ENCODE data around the gene CES4A. TPM values are rescaled to one million over a fixed set of nuclear protein-coding genes. Genes with fewer than 3 reads are reported as not detected.
A peak's percentile ranks its signal among the peaks of the same experiment; 100 is the strongest.

Gene CES4A
- total and polyA plus RNA-seq, 2 of the 13 experiments (the other 11 are each of a cell fraction or from before 2014, with no cell fraction given), result 0.09 to 0.17 TPM

- TF ChIP-seq ZNF850 (CRISPR knock-in tag; conservative IDR thresholded peaks at IDR 0.05) (no peak), AFF4 (CRISPR knock-in tag; IDR thresholded peaks at IDR 0.05) (no peak), PPARG (CRISPR knock-in tag; conservative IDR thresholded peaks at IDR 0.05) (peak; percentile 62; the same call in 1 of the 2 replicates), ZBTB33 (CRISPR knock-in tag; IDR thresholded peaks at IDR 0.05) (peak; percentile 30; the same call in 1 of the 2 replicates), ZFP82 (CRISPR knock-in tag; IDR thresholded peaks at IDR 0.05; ENCODE audit: borderline replicate concordance) (no peak), GATAD1 (CRISPR knock-in tag; IDR thresholded peaks at IDR 0.05) (peak; percentile 47; the same call in 1 of the 2 replicates), ZNF510 (CRISPR knock-in tag; IDR thresholded peaks at IDR 0.05; ENCODE audit: low read depth) (no peak), ZNF10 (CRISPR knock-in tag; IDR thresholded peaks at IDR 0.05; ENCODE audit: borderline replicate concordance, low read depth) (no peak), ZSCAN12 (CRISPR knock-in tag; IDR thresholded peaks at IDR 0.05) (no peak), IKZF4 (CRISPR knock-in tag; IDR thresholded peaks at IDR 0.05; ENCODE audit: borderline replicate concordance, low read depth, not compliant biosample characterization) (no peak), ZC3H13 (CRISPR knock-in tag; IDR thresholded peaks at IDR 0.05) (no peak), ARNT (IDR thresholded peaks at IDR 0.05) (no peak), ZNF598 (CRISPR knock-in tag; IDR thresholded peaks at IDR 0.05; ENCODE audit: borderline replicate concordance) (no peak), ZNF20 (CRISPR knock-in tag; IDR thresholded peaks at IDR 0.05) (no peak), NCOA1 (CRISPR knock-in tag; IDR thresholded peaks at IDR 0.05) (no peak), AGO2 (optimal IDR thresholded peaks at IDR 0.05; ENCODE audit: low read depth, low read length) (no peak), HOXA7 (CRISPR knock-in tag; IDR thresholded peaks at IDR 0.05) (no peak), NR1H2 (CRISPR knock-in tag; IDR thresholded peaks at IDR 0.05; ENCODE audit: borderline replicate concordance, low read depth) (no peak), KAT8 (CRISPR knock-in tag; IDR thresholded peaks at IDR 0.05) (peak; percentile 41; the same call in 1 of the 2 replicates)
- TF ChIP-seq, protein P1, sequence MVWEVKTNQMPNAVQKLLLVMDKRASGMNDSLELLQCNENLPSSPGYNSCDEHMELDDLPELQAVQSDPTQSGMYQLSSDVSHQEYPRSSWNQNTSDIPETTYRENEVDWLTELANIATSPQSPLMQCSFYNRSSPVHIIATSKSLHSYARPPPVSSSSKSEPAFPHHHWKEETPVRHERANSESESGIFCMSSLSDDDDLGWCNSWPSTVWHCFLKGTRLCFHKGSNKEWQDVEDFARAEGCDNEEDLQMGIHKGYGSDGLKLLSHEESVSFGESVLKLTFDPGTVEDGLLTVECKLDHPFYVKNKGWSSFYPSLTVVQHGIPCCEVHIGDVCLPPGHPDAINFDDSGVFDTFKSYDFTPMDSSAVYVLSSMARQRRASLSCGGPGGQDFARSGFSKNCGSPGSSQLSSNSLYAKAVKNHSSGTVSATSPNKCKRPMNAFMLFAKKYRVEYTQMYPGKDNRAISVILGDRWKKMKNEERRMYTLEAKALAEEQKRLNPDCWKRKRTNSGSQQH (CRISPR knock-in tag; IDR thresholded peaks at IDR 0.05; ENCODE audit: low read depth), result no peak
- TF ChIP-seq, protein P2, sequence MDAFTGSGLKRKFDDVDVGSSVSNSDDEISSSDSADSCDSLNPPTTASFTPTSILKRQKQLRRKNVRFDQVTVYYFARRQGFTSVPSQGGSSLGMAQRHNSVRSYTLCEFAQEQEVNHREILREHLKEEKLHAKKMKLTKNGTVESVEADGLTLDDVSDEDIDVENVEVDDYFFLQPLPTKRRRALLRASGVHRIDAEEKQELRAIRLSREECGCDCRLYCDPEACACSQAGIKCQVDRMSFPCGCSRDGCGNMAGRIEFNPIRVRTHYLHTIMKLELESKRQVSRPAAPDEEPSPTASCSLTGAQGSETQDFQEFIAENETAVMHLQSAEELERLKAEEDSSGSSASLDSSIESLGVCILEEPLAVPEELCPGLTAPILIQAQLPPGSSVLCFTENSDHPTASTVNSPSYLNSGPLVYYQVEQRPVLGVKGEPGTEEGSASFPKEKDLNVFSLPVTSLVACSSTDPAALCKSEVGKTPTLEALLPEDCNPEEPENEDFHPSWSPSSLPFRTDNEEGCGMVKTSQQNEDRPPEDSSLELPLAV (CRISPR knock-in tag; conservative IDR thresholded peaks at IDR 0.05; ENCODE audit: low read depth), result no peak
Measured at GRCh38 chr16:66954097-66954659, 34.2 kb upstream of the CES4A start (continued).
